GM18951 (cell line): ENCODE measurements around the gene SGF29.
"Not testable (repeated sequence)": the region's sequence is repeated elsewhere in the genome, so short reads cannot be mapped to it uniquely, and the experiment has no call there.

Source experiments
- POLR2A ChIP-seq: IDR thresholded peaks from 4 replicates; pipeline ENCODE4 v1.6.1; 2011; ENCODE audit warnings: mild to moderate bottlenecking; ENCODE audit not compliant: insufficient read length, insufficient read depth; ENCODE audit errors: extremely low read depth
- in situ Hi-C: fragments of 300-500 bp; cut with MboI; formaldehyde crosslinking; loops from one replicate; pipeline ENCODE4 v1.12.0; 2022; ENCODE audit warnings: low sequenced_read_pairs, mixed read lengths, inconsistent platforms; ENCODE audit not compliant: unreplicated experiment

Gene SGF29

DNA sequence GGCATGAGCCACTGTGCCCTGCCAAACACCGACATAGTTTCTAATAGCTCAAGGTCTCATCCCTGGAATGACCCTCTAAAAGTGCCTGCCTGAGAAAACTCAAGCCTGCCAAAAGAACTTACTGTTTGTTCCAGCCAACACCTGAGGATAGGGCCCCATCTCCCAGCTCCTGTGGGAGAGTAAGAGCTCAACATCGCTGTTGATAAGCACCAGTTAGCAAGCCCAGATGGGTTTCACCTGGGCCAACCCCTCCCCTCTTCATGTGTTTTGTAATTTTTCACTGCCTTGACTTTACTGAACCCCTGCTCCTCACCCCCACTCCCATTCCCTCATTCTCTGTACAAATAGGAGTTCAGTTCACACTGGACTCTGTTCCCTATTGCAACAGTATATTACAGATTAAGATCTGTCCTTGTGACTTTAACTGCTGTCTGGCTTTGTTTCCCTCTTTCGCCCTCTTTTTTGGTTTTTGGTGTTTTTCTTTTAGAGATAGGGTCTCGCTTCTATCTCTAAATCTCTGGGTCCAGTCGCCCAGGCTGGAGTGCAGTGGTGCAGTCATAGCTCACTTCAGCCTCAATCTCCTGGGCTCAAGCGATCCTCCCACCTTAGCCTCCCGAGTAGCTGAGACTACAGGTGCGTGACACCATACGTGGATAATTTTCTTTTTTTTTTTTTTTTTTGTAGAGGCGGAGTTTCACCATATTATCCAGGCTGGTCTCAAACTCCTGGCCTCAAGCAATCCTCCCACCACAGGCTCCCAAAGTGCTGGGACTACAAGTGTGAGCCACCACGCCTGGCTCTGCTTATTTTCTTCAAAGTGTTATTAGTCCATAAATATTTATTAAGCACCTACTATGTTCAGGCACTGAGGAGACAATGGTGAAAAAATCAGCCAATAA lies 27.3 kb upstream of the SGF29 start:
- TF ChIP-seq POLR2A, result no peak
- in situ Hi-C loops, result no loop called here

DNA sequence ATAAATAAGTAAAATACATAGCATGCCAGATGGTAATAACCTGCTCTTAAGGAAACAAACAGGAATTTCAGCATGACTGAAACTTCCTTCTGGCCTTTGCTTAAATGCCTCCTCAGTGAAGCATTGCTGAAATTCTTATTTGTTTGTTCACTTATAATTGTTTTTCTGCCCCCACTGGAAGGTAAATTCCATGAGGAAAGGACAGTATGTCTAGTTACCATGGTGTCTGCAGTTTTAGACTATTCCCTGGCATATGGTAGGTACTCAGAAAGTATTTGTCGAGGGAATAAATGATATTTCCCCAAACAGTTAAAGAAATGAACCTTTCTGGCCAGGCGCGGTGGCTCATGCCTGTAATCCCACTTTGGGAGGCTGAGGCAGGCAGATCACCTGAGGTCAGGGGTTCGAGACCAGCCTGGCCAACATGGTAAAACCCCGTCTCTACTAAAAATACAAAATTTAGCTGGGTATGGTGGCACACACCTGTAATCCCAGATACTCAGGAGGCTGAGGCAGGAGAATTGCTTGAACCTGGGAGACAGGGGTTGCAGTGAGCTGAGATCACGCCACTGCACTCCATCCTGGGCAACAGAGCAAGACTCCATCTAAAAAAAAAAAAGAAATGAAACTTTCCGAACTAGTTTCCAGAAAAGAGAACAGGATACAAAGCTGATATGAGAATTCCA lies 26.5 kb upstream of the SGF29 start:
- in situ Hi-C loops, result not testable (repeated sequence)

DNA sequence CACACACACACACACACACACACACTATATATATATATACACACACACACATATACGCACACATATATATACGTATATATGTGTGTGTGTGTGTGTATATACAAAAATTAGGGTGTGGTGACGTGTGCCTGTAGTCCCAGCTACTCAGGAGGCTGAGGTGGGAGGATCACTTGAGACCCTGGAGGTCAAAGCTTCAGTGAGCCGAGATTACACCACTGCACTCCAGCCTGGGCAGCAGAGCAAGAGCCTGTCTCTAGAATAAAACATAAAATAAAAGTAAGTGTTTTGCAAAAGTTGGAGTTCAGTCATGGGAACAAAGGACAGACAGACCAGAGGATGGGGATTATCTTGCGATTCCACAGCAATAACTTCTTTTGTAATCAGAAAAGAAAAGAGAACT lies 25.7 kb upstream of the SGF29 start:
- no peak for TF ChIP-seq POLR2A
- in situ Hi-C loops, result no loop called here

- in situ Hi-C loops, result no loop called here
- TF ChIP-seq POLR2A, result no peak
These were observed 25.3 kb upstream of the SGF29 start for GRCh38 chr16:28528463-28528867.

DNA sequence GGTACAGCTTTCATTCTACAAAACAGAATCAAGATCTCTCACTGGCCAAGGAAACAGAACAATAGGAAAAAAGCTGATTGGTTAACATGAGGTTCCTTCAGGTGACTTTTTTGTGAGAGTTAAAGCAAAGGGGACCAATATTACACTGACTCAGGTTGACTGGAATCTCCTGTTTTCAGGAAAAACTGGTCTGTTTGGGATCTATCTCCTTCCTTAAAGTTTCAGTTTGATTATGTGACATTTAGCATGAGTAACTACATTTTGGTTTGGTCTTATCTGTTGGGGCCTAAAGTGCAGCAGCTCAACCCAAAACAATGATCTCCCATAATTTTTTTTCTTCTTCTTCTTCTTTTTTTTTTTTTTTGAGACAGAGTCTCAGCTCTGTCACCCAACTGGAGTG lies 24.6 kb upstream of the SGF29 start:
- in situ Hi-C loops, result no loop called here
- no peak for TF ChIP-seq POLR2A

DNA sequence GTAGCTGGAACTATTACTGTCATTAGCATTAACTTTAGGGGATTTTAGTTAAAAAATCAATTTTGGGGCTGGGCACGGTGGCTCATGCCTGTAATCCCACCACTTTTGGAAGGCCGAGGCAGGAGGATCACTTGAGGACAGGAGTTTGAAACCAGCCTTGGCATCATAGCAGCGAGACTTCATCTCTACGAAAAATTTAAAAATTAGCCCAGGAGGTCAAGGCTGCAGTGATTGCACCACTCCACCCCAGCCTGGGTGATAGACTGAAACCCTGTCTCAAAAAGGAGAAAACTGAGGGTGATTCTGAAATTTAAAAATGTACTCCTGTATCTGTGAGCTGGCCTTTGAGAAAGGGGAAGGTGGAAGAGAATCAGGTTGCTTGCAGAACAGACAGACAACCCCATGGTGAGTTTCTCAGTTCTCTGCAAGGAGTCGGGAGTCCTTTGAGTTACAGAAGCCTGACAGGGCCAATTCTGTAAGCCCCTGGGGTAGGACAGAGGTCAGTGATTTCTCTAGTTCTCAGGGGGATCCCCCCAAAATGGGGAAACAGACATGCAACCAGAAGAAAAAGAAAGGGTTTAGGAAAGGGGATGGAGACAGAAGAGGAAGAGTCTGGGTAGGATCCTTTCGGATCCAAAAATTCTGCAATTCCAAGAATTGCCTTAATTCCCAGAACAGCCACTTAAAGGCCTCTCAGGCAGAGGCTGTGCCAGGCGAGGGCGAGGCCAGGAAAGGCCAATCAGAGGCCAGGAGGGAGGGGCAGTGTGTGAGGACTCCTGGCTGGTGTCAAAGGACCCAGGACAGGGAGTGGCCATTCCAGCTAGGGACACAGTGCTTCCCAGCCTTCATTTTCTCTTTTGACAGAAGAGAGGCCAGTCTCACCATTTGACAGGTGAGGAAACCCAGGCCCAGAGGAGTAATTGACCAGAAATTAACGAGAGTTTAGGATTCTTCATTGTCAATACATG lies 21.7 kb upstream of the SGF29 start:
- TF ChIP-seq POLR2A, result no peak

DNA sequence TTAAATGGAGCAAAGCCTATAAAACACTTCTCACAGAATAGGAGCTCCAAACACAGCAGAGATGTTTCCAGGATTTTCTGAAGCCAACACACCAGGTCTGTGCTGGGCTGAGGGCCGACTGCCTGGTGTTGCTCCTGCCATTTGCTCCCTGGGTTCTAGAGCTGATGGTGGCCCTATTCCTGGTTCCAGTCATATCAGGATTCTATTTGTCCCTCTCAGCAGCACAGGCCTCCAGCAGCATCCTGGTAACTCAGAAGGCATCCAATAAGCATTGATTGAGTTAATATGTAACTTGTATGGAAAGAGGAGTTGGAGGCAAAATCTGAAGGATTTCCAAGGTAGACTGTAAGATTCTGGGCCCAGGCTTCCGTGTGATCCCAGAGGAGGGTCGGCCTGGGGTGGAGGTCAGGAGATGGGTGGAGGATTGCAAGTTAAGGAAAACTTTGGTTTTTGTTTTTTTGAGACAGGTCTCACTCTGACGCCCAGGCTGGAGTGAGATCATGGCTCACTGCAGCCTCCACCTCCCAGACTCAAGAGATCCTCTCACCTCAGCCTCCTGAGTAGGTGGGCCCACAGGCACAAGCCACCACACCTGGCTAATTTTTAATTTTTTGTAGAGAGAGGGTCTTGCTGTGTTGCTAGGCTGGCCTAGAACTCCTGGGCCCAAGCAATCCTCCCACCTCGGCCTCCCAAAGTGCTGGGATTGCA lies 20.6 kb upstream of the SGF29 start:
- in situ Hi-C loops, result no loop called here
- TF ChIP-seq POLR2A, result no peak

More for the DNA sequence above, 21.7 kb upstream of the SGF29 start:
- in situ Hi-C loops, result no loop called here

- in situ Hi-C loops, result no loop called here
- no peak for TF ChIP-seq POLR2A
These were observed 19.0 kb upstream of the SGF29 start for GRCh38 chr16:28534542-28535373.

GRCh38 chr16:28537076-28537475 lies 16.6 kb upstream of the SGF29 start:
- no peak for TF ChIP-seq POLR2A
- in situ Hi-C loops, result no loop called here

DNA sequence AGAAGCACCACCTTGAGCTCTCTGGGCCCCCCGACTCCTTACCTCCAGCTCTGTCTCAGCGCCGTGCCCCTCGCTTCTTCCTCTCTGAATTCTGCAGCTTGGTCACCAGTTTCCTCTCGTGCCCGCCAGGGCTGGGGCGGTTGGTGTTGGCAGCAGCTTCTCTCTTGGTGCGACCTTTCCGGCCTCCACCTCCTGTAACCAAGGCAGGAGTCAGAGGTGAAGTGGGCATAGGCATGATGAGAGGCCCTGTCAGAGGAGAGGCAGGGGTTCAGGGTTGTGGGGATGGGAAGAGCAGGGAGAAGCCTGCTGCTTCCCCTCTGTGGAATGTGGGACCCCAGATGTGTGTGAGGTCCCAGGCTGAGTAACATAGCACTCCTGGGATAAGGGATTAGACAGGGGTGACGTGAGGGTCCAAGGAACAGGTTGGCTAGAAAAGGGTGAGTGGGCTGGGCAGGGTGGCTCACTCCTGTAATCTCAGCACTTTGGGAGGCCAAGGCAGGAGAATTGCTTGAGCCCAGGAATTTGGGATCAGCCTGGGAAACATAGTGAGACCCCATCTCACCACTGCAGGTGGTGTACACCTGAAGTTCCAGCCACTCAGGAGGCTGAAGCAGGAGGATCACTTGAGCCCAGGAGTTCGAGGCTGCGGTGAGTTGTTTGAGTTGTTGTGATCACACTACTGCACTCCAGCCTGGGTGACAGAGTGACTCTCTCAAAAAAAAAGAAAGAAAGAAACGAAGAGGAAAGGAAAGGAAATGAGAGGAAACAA lies 15.6 kb upstream of the SGF29 start:
- in situ Hi-C loops, result no loop called here
- TF ChIP-seq POLR2A, result no peak
